Measurements from ENCODE around the gene TNFSF9.
"Not testable (repeated sequence)": the region's sequence is repeated elsewhere in the genome, so short reads cannot be mapped to it uniquely, and the experiment has no call there.

The TNFSF9 gene

DNA sequence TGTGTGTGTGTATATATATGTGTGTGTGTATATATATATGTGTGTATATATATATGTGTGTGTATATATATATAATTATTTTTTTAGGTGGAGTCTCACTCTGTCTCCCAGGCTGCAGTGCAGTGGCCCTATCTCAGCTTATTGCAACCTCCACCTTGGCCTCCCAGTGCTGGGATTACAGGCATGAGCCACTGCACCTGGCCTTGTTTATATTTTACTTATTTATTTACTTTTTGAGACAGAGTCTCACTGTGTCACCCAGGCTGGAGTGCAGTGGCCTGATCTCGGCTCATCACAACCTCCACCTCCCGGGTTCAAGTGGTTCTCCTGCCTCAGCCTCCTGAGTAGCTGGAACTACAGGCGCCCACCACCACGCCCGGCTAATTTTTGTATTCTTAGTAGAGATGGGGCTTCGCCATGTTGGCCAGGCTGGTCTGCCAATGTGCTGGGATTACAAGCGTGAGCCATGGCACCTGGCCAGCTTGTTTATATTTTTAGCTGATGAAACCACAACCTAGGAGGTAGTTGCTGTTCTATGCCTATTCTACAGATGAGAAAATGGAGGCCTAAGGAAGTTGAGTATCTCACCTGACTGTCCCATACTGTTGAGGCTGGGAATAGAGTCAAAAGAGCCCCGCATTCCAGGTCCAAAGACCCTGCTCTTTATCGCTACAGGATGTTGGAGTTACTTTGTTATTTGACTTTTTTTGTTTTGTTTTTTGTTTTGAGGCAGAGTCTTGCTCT lies 22.6 kb upstream of the TNFSF9 start:
- not testable (repeated sequence) for DNase-seq (ENCODE audit: low read depth in 3 of 3)

DNA sequence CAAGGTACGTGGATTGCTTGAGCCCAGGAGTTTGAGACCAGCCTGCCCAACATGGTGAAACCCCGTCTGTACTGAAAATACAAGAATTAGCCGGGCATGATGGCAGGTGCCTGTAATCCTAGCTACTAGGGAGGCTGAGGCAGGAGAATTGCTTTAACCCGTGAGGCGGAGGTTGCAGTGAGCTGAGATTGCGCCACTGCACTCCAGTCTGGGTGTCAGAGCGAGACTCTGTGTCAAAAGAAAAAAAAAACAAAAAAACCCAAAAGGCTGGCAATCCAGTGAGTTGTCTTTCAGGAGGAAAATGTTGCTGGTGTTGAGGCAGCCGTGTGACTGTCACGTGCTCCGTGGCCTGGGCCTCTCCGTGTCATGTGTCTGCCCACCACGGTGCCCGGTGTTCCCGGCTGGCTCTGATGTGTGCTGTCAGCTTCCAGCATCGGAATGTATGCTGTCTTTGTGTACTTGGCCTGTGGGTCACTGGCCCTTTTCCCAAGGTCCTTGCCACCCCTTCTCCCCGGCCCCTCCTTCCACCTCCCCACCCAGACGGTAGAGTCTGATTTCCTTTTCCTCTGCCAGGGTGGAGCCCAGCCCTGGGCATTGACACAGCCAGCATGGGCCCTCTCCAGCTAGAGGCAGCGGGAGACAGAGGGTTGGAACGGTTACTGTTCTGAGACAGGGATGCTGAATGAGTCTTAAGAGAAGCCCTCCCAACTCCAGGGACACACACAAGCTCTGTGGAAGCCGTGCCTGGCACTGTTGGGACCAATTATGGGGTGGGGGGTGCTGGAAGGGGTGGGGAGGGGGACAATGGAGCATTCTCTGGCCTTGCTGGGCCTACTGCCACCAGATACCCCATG lies 21.5 kb upstream of the TNFSF9 start:
- no peak for DNase-seq (ENCODE audit: low read depth in 3 of 3)

DNA sequence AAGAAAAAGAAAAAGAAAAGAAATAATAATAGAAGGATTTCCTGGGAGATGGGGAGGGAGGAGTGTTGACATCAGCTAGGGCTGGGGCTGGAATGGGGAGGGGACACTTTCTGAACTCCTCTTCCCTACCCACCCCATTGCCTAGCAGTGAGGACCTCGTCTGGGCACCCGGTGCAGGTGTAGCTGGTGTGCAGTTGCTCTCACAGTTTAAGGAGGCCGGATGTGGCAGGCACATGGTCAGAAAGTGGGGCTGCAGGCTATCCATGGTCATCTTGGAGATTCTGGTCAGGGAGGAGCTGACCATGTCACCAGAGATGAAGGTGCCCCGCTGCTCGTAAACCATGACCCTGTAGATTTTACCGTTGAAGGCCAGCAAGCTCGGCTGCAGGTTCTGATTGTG lies 20.2 kb upstream of the TNFSF9 start:
- no peak for DNase-seq (ENCODE audit: low read depth in 3 of 3)

DNA sequence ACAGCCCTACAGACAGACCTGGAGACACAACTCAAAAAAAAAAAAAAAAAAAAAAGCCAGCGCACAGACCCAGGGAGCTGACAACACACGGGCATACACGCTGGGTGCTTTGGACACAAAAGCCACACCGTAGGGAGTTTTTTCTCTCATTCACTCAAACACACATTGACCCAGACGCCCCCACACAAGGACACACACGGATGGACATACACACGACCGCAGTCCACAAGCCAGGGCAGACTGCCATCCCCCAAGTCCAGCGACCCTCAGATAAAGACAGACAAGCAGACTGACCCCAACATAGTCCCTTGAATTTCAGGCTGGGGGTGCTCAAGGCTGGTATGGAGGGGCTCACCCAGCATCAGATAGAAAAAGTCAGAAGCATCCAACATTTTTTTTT lies 16.7 kb upstream of the TNFSF9 start:
- no peak for DNase-seq (ENCODE audit: low read depth in 3 of 3)

DNA sequence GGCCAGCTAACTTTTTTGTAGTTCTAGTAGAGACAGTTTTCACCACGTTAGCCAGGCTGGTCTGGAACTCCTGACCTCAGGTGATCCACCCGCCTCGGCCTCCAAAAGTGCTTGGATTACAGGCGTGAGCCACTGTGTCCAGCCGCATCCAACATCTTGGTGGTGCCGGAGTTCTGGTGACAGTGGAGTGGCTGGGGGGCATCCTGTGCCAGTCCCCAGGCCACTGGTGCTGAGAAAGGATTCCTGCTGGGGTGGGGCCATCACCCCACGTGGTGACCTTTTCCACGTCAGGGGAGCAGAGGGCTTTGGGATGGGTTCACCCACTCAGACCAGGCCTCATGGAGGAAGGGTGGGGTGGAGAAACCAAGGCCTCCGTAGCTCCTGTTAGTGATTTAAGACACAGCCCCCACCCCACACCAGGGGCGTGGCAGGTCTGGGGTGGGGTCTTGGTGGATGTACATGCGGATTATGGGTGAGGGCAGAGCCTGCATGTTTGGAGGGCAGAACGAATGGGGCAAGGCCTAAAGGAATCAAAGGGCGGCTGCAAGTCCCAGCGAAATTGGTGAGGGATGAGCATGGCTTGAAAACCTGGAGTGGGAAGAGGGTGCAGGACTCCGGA lies 15.8 kb upstream of the TNFSF9 start:
- no peak for DNase-seq (ENCODE audit: low read depth in 3 of 3)

DNA sequence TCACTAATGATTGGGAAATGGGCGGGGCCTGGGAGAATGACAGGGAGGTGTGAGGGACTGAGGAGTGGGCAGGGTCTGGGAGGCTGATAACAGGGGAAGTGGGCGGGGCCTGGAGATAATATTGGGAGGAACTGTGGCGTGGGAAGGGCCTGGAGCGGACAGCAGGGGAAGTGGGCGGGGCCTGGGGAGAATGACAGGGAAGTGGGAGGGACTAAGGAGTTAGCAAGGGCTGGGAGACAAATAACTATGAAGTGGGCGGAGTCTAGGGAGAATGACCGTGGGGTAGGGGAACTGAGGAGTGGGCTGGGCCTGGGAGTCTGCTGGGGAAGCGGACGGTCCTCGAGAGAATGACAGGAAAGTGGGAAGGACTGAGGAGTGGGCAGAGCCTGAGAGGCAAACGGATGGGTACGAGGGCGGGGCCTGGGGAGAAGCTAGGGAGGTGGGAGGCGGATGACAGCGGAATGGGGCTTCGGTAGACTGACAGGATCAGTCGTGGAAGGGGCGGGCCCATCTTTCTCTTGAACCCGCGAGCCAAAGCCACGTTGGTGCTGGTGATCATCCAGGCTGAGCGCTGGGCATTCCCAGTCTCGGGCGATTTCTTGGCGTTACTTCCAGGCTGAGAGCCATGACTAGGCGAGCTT lies 14.7 kb upstream of the TNFSF9 start:
- DNase-seq (ENCODE audit: low read depth in 3 of 3): peak in 2 of 3 experiments; percentile 46 to 84

DNA sequence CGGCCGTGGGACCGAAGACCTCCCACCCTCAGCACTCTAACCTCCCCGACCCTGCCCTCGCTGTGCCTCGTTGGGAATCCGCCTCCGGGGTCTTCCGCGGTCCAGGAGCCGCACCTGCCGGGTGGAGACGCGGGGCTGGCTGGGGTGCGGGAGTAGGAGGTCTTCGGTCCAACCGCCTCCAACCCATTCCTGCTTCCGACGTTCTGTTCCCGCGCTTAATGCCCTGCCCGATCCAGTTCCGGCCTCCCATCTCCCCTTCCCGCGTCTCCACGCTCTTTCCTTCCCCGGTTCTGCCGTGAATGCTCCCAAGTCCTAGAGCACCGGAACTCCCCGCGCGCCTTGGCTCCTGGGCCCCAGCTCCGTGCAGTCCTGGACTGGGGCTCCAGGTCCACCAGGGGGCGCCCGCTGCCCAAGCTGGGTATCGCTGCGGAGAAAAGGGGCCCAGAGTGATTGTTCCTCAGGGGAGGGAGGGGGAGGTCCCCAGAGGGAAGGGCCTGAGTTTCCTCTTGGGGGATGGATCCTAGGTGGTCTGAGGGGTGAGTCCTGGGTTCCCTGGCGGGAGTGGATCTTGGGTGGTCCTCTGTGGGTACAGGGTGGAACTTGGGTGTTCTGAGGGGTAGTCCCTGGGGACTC lies 14.1 kb upstream of the TNFSF9 start:
- peak; percentile 82 to 93 (median 85) for DNase-seq (ENCODE audit: low read depth in 3 of 3)

DNA sequence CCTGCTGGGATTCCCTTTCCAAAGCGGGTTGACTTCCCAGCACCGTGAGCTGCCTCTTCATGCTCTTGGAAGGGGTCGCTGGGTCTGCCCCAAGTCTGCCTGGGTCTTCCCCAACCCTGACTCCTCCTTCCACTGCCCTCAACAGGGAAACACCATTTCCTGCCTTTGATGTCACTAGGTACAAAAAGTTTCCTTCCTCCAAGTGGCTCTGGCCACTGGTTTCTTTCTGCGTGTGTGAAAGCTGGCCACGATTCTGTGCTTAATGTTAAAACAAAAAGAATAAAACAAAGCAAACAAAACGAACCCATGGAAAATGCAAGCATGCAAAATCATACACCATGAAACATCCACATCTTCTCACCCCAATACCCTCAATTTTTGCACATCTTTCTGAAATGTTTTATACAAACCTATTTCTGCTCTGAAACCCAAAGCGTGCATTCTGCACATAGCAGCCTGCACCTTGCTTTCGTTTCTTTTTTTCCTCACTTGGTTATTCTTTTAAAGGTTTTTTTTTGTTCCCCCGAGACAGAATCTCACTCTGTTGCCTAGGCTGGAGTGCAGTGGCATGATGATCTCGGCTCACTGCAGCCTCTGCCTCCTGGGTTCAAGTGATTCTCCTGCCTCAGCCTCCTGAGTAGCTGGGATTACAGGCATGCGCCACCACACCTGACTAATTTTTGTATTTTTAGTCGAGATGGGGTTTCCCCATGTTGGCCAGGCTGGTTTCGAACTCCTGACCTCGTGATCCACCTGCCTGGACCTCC lies 12.5 kb upstream of the TNFSF9 start:
- peak in 1 of 3 experiments; percentile 24 for DNase-seq (ENCODE audit: low read depth in 3 of 3)

DNA sequence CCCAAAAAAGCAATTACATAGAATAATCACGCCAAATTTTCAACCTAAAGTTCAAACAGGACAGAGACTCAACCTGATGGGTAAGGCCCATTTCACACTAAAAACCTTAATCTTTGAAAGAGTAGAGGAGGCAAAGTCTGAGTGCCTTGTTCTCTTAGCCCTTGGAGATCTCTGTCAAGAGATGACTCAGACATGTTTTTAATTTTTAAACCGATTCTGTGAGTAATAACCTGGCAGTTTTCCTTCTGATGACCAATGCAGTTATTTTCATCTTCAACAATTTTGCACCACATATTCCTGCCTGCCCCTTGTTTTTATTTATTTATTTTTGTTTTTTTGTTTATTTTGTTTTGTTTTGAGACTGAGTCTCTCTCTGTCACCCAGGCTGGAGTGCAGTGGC lies 11.5 kb upstream of the TNFSF9 start:
- no peak for DNase-seq (ENCODE audit: low read depth in 3 of 3)

DNA sequence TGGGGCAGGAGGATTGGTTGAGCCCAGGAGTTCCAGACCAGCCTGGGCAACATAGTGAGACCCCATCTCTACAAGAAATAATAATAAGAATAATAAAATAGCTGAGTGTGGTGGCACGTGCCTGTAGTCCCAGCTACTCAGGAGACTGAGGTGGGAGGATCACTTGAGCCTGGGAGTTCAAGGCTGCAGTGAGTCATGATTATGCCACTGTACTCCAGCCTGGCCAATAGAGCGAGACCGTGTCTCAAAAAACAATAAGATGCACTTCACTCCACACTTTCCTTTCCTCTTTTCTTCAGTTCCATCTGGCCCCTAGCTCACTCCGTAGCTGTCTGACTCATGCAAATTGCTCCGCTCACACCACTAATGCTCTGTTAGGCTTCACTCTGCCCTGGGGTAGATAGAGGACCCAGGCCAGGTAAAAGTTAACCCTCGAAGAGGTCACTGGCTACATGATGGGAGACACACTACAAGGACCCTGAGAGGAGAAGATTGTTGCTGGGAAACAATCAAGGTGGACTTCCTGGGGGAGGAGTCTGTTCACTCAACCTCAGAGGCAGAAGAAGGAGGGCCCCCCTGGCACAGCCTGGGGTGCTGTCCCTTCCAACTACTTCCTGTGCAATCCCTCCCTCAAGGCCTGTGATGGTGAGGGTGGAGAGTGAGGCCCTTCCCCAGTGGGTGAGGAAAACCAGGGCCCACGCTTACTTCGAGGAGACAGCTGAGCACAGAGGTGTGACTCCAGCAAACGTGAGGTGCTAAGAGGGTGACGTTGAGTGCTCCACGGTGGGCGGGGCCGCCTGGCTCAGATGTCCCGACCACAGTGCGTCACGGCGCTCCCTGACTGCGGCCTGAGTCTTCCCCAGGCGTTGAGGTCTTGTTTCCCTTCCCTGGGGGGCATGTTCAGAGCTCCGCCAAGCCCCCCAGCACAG lies 8.8 kb upstream of the TNFSF9 start:
- DNase-seq (ENCODE audit: low read depth in 3 of 3): peak in 1 of 3 experiments; percentile 54

DNA sequence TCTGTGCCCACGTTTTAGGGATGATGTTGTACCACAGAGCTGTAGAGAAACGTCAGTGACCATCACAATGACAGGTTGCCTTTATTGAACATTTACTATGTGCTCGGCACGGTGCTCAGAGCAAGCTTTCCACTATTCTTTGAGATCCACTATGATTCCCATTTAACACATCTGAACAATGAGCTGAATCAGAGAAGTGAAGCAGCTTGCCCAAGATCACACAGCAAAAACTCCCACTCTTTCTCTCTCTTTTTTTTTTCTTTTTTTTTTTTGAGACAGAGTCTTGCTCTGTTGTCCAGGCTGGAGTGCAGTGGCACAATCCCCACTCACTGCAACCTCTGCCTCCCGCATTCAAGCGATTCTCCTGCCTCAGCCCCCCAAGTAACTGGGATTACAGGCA lies 8.1 kb upstream of the TNFSF9 start:
- DNase-seq (ENCODE audit: low read depth in 3 of 3): no peak

DNA sequence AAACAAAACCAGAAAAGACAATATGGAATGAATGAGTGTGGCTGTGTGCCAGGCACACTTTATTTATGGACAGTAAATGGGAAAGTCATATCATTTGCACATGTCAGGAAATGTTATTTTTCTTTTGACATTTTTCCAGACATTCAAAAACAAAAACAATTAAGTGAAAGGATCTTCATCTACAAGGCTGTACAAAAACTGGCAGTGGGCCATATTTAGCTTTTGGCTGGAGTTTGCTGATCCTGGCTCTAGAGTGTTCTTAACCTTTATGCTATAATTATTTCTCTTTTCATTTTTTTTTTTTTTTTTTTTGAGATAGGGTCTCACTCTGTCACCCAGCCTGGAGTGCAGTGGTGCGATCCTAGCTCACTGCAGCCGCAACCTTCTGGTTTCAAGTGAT lies 6.5 kb upstream of the TNFSF9 start:
- no peak for DNase-seq (ENCODE audit: low read depth in 3 of 3)

DNA sequence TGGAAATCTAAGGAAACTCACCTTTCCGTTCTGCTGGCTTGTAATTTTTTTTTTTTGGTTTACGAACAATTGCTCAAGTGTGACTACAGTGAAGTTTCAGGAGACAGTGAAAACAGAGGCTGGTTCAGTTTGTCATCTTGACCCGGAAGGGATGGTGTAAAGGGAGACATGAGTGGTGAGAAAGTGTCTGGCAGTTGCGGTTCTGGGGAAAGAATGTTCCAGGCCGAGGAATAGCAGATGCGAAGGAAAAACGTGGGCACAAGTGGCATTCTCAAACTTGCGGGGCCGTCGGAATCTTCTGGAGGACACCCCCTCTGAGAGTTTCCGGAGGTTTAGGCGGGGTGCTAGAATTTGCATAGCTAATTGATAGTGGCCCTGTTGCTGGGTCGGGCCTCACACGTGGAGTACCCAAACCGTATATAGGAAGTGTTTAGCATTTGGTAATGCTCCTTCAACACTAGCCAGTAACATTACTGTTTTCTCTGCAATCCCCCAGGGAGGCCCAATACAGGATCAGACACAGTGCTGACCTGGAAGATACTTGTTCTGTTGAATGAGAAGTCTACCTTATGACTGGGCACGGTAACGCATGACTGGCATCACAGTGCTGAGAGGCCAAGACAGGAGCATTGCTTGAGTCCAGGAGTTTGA lies 2.8 kb upstream of the TNFSF9 start:
- no peak for DNase-seq (ENCODE audit: low read depth in 3 of 3)

DNA sequence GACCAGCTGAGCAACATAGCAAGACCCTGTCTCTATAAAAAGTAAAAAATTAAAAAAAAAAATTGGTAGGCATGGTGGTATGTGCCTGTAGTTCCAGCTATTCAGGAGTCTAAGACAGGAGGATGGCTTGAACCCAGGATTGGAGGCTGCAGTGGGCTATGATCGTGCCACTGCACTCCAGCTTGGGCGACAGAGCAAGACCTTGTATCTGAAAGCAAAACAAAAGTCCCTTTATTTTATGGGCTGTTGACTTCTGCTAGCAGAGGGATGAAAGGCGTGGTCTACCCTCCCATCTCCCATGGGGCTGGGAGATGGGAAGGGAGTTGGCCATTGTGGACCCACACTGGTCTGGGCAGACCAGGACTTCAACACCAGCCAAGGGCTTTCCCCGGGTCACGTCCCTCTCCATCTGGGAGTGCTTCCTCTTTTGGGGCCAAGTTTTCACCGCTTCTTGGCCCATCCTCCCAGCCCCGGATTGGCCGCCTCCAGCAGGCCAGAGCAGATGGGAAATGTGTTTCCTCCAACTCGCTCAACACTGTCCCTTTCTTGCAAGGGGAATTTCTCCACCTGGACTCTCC lies 2.2 kb upstream of the TNFSF9 start:
- no peak for DNase-seq (ENCODE audit: low read depth in 3 of 3)

DNA sequence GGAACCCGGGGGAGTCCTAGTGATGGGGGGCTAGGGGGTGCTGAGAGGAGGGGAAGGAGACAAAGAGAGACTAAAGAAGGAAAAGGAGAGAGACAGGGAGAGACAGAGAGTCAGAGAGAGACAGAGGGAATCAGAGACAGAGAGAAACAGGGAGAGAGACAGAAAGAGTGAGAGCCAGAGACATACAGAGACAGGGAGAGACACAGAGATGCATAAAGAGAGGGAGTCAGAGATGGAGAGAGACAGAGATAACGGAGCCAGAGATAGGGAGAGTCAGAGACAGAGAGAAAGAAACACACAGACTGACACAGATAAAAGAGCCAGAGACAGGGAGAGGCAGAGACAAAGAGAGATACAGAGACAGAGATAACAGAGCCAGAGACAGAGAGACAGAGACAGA lies 1.5 kb upstream of the TNFSF9 start:
- DNase-seq (ENCODE audit: low read depth in 3 of 3): no peak

DNA sequence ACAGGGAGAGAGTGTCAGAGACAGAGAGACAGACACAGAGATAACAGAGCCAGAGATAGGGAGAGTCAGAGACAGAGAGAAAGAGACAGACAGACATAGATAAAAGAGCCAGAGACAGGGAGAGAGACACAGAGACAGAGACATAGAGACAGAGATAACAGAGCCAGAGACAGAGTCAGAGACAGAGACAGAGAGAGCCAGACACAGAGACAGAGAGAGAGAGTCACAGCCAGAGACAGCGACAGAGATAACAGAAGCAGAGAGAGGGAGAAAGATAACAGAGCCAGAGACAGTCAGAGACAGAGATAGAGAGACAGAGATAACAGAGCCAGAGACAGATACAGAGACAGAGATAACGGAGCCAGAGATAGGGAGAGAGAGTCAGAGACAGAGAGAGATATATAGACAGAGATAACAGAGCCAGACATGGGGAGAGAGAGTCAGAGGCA lies 865 bp upstream of the TNFSF9 start:
- DNase-seq (ENCODE audit: low read depth in 3 of 3): no peak

DNA sequence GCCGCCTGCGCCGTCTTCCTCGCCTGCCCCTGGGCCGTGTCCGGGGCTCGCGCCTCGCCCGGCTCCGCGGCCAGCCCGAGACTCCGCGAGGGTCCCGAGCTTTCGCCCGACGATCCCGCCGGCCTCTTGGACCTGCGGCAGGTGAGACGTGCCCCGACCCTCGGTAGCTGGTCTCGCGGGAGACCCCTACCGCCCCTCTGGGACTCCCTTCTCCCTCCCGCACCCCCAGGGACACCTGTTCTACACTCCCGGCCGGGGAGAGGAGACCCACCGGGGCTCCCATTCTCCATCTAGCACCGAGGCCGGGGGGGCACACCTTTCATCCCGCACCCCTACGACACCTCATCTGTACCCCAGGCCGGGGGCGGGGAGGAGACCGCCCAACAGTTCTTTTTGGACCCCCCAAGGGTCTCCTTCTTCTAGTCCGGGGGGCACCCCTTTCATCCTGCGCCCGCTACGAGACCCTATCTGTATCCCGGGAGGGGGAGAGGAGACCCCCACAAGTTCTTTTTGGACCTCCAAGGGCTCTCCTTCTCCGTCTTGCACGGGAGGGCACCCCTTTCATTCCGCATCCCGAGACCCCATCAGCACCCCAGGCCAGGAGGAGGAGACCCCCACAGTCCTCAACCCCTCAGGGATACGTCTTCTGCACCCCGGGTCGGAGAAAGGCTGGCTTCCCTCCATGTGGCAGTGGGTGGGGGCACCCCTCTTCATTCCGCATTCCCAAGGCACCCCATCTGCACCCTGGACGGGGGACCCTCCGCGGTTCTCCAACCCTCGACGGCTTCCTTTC lies 533 bp downstream of the TNFSF9 start:
- DNase-seq (ENCODE audit: low read depth in 3 of 3): no peak

DNA sequence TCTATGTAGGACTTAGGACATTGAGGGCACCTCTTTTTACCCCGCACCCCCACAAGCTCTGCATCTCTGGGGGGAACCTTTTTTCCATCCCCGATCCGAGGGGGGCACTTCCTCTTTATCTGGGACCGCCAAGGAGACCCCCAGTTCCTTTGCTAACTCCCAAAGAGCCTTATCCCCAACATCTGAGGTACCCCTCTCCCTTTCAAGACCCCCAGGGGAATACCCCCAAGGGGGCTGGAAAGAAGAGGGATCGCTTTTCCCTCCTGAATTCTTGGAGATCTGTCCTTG lies 1.1 kb downstream of the TNFSF9 start:
- no peak for DNase-seq (ENCODE audit: low read depth in 3 of 3)
